ENCODE data around the gene RASGEF1B. TPM values are rescaled to one million over a fixed set of nuclear protein-coding genes. Genes with fewer than 3 reads are reported as not detected.

RASGEF1B gene
- total RNA-seq, 1 donor from 2014 or later: 45.1 TPM

DNA sequence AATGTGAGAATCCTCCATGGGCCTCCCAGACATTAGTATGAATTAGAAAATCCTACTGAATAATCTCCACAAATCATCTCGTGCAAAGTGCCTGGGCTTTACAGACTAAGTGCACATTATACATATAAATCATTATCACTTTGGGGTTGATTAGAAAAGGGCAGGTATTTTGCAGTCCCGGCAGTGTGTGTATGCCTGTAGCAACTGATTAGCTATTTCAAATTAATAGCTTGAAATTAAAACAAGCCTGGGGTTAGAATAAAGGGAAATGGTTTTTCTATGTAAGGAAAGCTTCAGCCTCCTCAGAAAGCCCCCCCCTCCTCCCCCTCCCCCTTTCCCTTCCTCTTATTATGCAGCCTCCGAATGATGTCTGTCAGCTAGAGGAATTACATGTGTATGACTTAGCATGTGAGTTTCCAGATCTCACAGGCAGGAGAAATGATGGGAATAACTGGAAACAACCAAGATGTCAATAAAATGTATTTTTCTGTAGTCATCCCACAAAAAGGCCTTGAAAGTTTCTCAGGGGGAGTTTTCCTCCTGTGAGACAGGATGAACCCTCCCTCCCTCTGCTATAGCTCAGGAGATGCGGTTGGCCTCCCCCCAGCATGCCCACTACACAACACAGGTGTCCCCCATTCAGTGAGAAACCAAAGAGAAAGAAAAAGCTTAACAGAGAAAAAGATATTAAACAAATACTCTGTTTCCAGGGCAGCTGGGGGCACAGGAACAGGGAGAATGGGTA is 41.2 kb upstream of the RASGEF1B start:
- intact Hi-C loops (cut with DNase I): no loop called here
- no peaks in the 10 kb centered on the region for H3K36me3 ChIP-seq
- no peak for TF ChIP-seq CTCF (IDR thresholded peaks at IDR 0.05)

GRCh38 chr4:81512001-81512756 is 40.5 kb upstream of the RASGEF1B start:
- intact Hi-C loops (cut with DNase I): no loop called here
- H3K27me3 ChIP-seq: no peaks in the 10 kb centered on the region
- H3K4me1 ChIP-seq: peaks cover 18% of the 10 kb centered on the region
- DNase-seq (no peak), ATAC-seq (no peak)
- H3K36me3 ChIP-seq: no peaks in the 10 kb centered on the region
- no peaks in the 10 kb centered on the region for H3K9me3 ChIP-seq
- TF ChIP-seq CTCF (IDR thresholded peaks at IDR 0.05): no peak
- no peak overlapping the region for H3K27ac ChIP-seq
- H3K4me3 ChIP-seq: no peak overlapping the region

More for the DNA sequence above, 41.2 kb upstream of the RASGEF1B start:
- H3K4me3 ChIP-seq: no peak overlapping the region
- H3K27ac ChIP-seq: no peak overlapping the region
- H3K4me1 ChIP-seq: peaks cover 12% of the 10 kb centered on the region
- ATAC-seq: no peak
- no peaks in the 10 kb centered on the region for H3K27me3 ChIP-seq
- no peaks in the 10 kb centered on the region for H3K9me3 ChIP-seq
- DNase-seq: no peak

DNA sequence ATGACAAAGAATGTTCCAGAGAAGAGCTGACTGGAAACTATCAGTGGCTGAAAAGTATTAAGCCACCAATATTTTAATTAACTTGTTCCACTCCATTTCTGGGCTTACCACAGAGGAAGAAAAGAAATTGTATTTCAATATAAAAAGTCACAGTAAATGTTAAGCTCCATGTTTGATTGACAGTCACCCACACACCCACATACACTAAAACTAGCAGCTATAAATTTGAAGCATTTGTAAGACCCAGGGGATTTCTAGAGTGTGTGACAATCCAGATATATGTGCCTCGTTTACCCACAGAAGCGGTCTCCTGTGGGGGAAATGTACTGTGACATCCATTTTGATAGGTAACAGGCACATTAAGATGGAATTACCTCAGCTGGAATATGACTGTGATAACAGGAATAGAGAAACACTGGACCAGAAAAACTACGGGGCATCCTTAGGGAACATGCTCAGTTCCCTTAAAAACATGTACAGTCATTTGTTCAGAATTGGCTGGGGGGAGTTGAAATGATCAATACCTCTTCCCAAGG is 39.0 kb upstream of the RASGEF1B start:
- Histone ChIP-seq H3K9me3 (no peaks in the 10 kb centered on the region), H3K27ac (no peak overlapping the region), H3K4me1 (peaks cover 30% of the 10 kb centered on the region), H3K36me3 (no peaks in the 10 kb centered on the region), H3K4me3 (no peak overlapping the region), H3K27me3 (no peaks in the 10 kb centered on the region)
- no peak for TF ChIP-seq CTCF (IDR thresholded peaks at IDR 0.05)
- DNase-seq (no peak), ATAC-seq (no peak)
- intact Hi-C loops (cut with DNase I): no loop called here

DNA sequence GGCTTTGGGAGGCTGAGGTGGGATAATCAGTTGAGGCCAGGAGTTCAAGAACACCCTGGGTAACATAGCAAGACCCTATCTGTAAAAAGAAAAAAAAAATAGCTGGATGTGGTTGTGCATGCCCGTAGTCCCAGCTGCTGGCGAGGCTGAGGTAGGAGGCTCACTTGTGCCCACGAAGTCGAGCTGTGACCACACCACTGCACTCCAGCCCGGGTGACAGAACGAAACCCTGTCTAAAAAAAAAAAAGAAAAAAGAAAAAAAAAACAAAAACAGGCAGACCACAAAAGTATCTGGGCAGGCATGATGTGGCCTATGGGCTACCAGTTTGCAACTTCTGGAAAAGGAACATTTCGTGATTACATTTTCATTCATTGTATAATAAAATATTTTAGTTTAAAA is 38.1 kb upstream of the RASGEF1B start:
- Histone ChIP-seq H3K27me3 (no peaks in the 10 kb centered on the region), H3K36me3 (no peaks in the 10 kb centered on the region), H3K4me3 (no peak overlapping the region), H3K9me3 (no peaks in the 10 kb centered on the region), H3K4me1 (peaks cover 37% of the 10 kb centered on the region), H3K27ac (peak overlapping the region; percentile 51)
- no peak for TF ChIP-seq CTCF (IDR thresholded peaks at IDR 0.05)
- intact Hi-C loops (cut with DNase I): no loop called here
- ATAC-seq (peak; percentile 9), DNase-seq (no peak)

DNA sequence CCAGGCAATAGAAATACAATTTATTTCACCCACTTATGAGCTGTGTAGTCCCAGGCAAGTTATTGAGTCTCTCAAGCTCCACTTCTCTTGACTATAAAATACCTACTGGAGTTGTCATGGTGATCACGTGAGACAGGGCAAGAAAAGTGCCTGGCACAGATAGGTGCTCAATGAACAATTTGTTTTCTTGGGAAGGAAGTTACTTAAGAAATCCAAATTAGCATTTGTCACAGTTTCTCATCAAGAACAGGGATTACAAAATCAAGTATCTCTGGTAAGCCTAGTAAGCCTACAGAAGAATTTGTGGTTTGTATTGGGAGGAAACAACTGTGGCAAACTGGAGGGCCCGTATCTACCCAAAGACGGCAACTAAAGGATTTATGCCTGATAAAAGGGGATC is 37.5 kb upstream of the RASGEF1B start:
- no peaks in the 10 kb centered on the region for H3K36me3 ChIP-seq
- no peak for TF ChIP-seq CTCF (IDR thresholded peaks at IDR 0.05)
- H3K27ac ChIP-seq: peak overlapping the region; percentile 64
- H3K9me3 ChIP-seq: no peaks in the 10 kb centered on the region
- peaks cover 43% of the 10 kb centered on the region for H3K4me1 ChIP-seq
- intact Hi-C loops (cut with DNase I): no loop called here
- peak; percentile 57 for ATAC-seq
- no peak for DNase-seq
- H3K27me3 ChIP-seq: no peaks in the 10 kb centered on the region
- H3K4me3 ChIP-seq: no peak overlapping the region

Measured in upper lobe of right lung (tissue), 1 donor.